Trophoblast cell (in vitro differentiated cells and primary cell): ENCODE results near the gene SS18.

Experiments
- DNase-seq, 2 donors: peaks; one replicate each; pipeline ENCODE4 v3.0.0-alpha.2; 2016
- H2AFZ ChIP-seq: 2 replicates; pipeline ENCODE4 v1.6.1; 2013; ENCODE audit warnings: low read length, moderate library complexity, mild to moderate bottlenecking; ENCODE audit not compliant: insufficient read depth, poor library complexity
- H2AK5ac ChIP-seq: 2 replicates; pipeline ENCODE4 v1.6.1; 2013; ENCODE audit warnings: mild to moderate bottlenecking, low read length
- H2BK120ac ChIP-seq: 2 replicates; pipeline ENCODE4 v1.6.1; 2013; ENCODE audit warnings: low read length, mild to moderate bottlenecking, moderate library complexity; ENCODE audit not compliant: insufficient read depth, poor library complexity
- H2BK12ac ChIP-seq: 2 replicates; pipeline ENCODE4 v1.6.1; 2013; ENCODE audit warnings: mild to moderate bottlenecking, low read length, moderate library complexity
- H2BK5ac ChIP-seq: 2 replicates; pipeline ENCODE4 v1.6.1; 2013; ENCODE audit warnings: low read length, low read depth, moderate library complexity, mild to moderate bottlenecking; ENCODE audit not compliant: poor library complexity
- H3K14ac ChIP-seq: 2 replicates; pipeline ENCODE4 v1.6.1; 2013; ENCODE audit warnings: mild to moderate bottlenecking, low read length
- H3K18ac ChIP-seq: 2 replicates; pipeline ENCODE4 v1.6.1; 2013; ENCODE audit warnings: mild to moderate bottlenecking, low read length
- H3K23ac ChIP-seq: 2 replicates; pipeline ENCODE4 v1.6.1; 2013; ENCODE audit warnings: low read length
- H3K27ac ChIP-seq: 2 replicates; pipeline ENCODE4 v1.5.1; 2013; ENCODE audit warnings: low read depth, mild to moderate bottlenecking, inconsistent platforms, low read length, moderate library complexity
- H3K27me3 ChIP-seq: 2 replicates; pipeline ENCODE4 v1.6.1; 2013; ENCODE audit warnings: inconsistent platforms, mild to moderate bottlenecking, low read length, moderate library complexity; ENCODE audit not compliant: insufficient read depth
- H3K36me3 ChIP-seq, 2 experiments: 1 replicate in 1 of 2; 2 replicates in 1 of 2; pipeline ENCODE4 v1.6.1; 2013; ENCODE audit warnings: low read length in 2 of 2, mild to moderate bottlenecking in 2 of 2, moderate library complexity in 1 of 2; ENCODE audit not compliant: insufficient read depth in 2 of 2, control insufficient read depth in 1 of 2
- H3K4ac ChIP-seq: 2 replicates; pipeline ENCODE4 v1.6.1; 2013; ENCODE audit warnings: low read depth, mild to moderate bottlenecking, low read length, moderate library complexity
- H3K4me1 ChIP-seq, 2 experiments: 1 replicate in 1 of 2; 2 replicates in 1 of 2; pipeline ENCODE4 v1.6.1; 2013; ENCODE audit warnings: low read length in 2 of 2, mild to moderate bottlenecking in 2 of 2, moderate library complexity in 1 of 2; ENCODE audit not compliant: insufficient read depth in 2 of 2, control insufficient read depth in 1 of 2
- H3K4me2 ChIP-seq: 2 replicates; pipeline ENCODE4 v1.6.1; 2013; ENCODE audit warnings: inconsistent platforms, mild to moderate bottlenecking, low read length, moderate library complexity
- H3K4me3 ChIP-seq: 2 replicates; pipeline ENCODE4 v1.5.1; 2013; ENCODE audit warnings: mild to moderate bottlenecking, low read depth, low read length, inconsistent platforms
- H3K79me1 ChIP-seq: one replicate; pipeline ENCODE4 v1.6.1; 2013; ENCODE audit warnings: low read length
- H3K79me2 ChIP-seq: 2 replicates; pipeline ENCODE4 v1.6.1; 2013; ENCODE audit warnings: low read length, mild to moderate bottlenecking; ENCODE audit not compliant: control insufficient read depth, insufficient read depth, poor library complexity
- H3K9ac ChIP-seq: 2 replicates; pipeline ENCODE4 v1.6.1; 2013; ENCODE audit warnings: mild to moderate bottlenecking, low read length
- H3K9me3 ChIP-seq: 2 replicates; pipeline ENCODE4 v1.6.1; 2013; ENCODE audit warnings: low read depth, mild to moderate bottlenecking, control low read depth, inconsistent platforms, low read length; ENCODE audit not compliant: insufficient read depth
- H4K12ac ChIP-seq: 2 replicates; pipeline ENCODE4 v1.6.1; 2013; ENCODE audit warnings: low read depth, mild to moderate bottlenecking, low read length, moderate library complexity
- H4K8ac ChIP-seq: 2 replicates; pipeline ENCODE4 v1.6.1; 2013; ENCODE audit warnings: low read depth, mild to moderate bottlenecking, low read length, moderate library complexity
- H4K91ac ChIP-seq: one replicate; pipeline ENCODE4 v1.6.1; 2013; ENCODE audit warnings: low read depth, mild to moderate bottlenecking, low read length, moderate library complexity
- WGBS: extraction: QIAGEN DNeasy Blood & Tissue Kit; methylation state at CpG from one replicate; pipeline ENCODE4 v1.1.7; 2013; ENCODE audit warnings: missing lambda C conversion rate; ENCODE audit not compliant: insufficient read length, insufficient coverage; ENCODE audit errors: extremely low coverage; 5-methylcytosine and 5-hydroxymethylcytosine counted together

SS18 gene

DNA sequence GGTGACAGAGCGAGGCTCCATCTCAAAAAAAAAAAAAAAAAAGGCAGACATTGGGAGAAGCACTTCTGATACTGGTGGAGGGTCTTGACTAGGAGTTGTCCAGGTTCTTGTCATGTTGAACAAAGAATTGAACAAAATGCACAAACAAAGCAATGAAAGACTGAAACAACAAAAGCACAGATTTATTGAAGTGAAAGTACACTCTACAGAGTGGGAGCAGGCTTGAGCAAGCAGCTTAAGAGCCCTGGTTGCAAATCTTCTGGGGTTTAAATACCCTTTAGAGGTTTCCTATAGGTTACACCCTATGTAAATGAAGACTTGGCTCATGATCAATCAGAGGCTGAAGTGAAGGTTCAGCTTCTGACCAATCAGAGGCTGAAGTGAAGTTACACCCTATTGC lies 6.4 kb upstream of the SS18 start:
- no peaks in the 10 kb centered on the region for H3K36me3 ChIP-seq
- no peak overlapping the region for H3K4ac ChIP-seq
- no peak overlapping the region for H2BK120ac ChIP-seq
- WGBS, result no CpG with 5 or more reads among the region's 1 CpG
- H3K79me1 ChIP-seq, result no peaks in the 10 kb centered on the region
- H4K12ac ChIP-seq, result no peak overlapping the region
- no peak overlapping the region for H3K27ac ChIP-seq
- H3K9ac ChIP-seq, result no peak overlapping the region
- H3K79me2 ChIP-seq, result no peaks in the 10 kb centered on the region
- no peak overlapping the region for H3K4me3 ChIP-seq
- no peak overlapping the region for H3K18ac ChIP-seq
- H3K14ac ChIP-seq, result no peak overlapping the region
- no peaks in the 10 kb centered on the region for H3K27me3 ChIP-seq
- no peak for DNase-seq
- H3K4me2 ChIP-seq, result no peak overlapping the region
- H2BK5ac ChIP-seq, result no peak overlapping the region
- no peak overlapping the region for H2AFZ ChIP-seq
- H3K4me1 ChIP-seq, result no peaks in the 10 kb centered on the region
- no peak overlapping the region for H4K8ac ChIP-seq
- H2AK5ac ChIP-seq, result no peak overlapping the region
- no peak overlapping the region for H2BK12ac ChIP-seq
- H4K91ac ChIP-seq, result no peak overlapping the region
- no peak overlapping the region for H3K23ac ChIP-seq
- no peaks in the 10 kb centered on the region for H3K9me3 ChIP-seq

DNA sequence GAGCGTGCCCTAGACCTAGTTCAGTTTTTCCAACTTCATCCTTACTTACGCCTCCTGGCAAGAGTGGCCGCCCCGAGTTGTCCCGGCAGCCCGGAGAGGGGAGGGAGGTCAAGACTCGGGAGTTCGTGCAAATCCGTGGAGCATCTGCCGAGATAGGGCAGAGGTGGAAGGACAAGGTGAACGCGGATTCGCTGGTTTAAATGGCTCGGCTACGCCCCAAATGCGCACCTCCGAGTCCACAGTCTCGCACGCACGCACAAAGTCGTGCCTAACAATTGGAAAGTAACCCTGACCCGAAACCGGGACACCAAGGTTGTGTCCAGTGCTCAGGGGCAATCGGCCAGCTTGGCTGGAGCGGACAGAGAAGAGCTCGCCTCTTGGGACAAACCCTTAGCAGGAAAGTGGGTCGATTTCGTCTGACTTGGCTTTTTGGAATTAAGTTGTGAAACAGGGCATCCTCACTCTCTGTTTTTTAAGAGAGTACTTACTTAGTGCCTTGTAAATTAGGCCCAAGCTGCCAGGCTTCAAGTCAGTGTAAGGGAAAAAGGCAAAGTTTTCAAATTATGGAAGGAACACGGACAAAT lies 726 bp upstream of the SS18 start:
- Histone ChIP-seq H3K9me3 (no peaks in the 10 kb centered on the region), H4K91ac (peak overlapping the region; percentile 78), H3K79me2 (peaks cover 19% of the 10 kb centered on the region), H3K4me3 (peak overlapping the region; percentile 97), H3K23ac (no peak overlapping the region), H4K12ac (peak overlapping the region; percentile 78), H3K4me2 (peak overlapping the region; percentile 62), H4K8ac (peak overlapping the region; percentile 81), H3K4me1 (peaks cover 0 to 2% of the 10 kb centered on the region in 2 experiments), H2AK5ac (no peak overlapping the region), H3K14ac (peak overlapping the region; percentile 80), H3K9ac (peak overlapping the region; percentile 55), H2AFZ (peak overlapping the region; percentile 21), H3K27me3 (no peaks in the 10 kb centered on the region), H2BK12ac (no peak overlapping the region), H3K79me1 (peaks cover 17% of the 10 kb centered on the region), H3K27ac (peak overlapping the region; percentile 95), H2BK5ac (peak overlapping the region; percentile 87), H3K18ac (peak overlapping the region; percentile 82), H2BK120ac (peak overlapping the region; percentile 82), H3K36me3 (peaks cover 0 to 3% of the 10 kb centered on the region in 2 experiments), H3K4ac (peak overlapping the region; percentile 61)
- WGBS, result no CpG with 5 or more reads among the region's 29 CpGs
- peak; percentile 77 to 79 for DNase-seq

DNA sequence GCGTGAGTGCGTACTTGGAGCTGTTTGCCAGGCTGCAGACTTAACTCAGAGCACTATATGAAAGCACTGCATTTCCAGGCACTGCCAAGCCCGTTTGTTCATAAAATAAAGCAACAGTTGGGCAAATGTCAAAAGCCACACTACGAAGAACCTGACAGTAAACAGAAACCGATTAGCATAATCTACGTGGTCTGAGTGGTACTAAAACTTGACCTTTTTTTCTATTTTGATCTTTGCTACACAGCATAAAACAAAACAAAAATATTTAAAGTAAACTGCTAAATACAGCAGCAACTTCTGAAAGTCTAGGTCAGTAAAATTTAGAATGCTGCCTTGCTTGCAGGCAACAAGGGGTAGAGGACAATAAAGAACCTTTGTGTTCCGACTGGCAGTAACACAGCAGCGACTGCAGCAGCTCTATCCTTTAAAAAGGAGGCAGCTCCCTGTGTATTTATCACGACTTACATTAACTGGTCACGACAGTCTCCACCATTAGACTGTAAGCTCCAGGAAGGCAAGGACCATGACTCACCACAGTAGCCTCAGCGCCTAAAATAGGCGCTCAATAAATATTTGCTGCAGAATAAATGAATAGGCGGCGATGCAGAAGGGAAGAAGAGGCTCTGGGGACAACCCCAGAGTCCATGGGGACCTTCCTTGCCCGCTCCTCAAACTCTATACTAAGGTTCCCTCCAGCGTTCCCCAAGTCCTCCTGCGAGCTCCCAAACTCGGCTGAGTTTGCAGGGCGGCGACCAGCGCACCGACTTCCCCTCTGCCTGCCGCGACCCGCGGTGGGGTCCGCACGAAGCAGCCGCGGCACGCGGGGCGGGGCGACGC lies 902 bp downstream of the SS18 start:
- Histone ChIP-seq H3K4me2 (peak overlapping the region; percentile 93), H4K91ac (no peak overlapping the region), H3K36me3 (peaks cover 2 to 7% of the 10 kb centered on the region in 2 experiments), H3K18ac (peak overlapping the region; percentile 92), H3K79me1 (peaks cover 17% of the 10 kb centered on the region), H2AFZ (peak overlapping the region; percentile 6), H3K79me2 (peaks cover 19% of the 10 kb centered on the region), H3K9me3 (no peaks in the 10 kb centered on the region), H2AK5ac (no peak overlapping the region), H4K12ac (peak overlapping the region; percentile 35), H3K27ac (peak overlapping the region; percentile 95), H3K9ac (peak overlapping the region; percentile 91), H2BK12ac (no peak overlapping the region), H2BK5ac (peak overlapping the region; percentile 90), H3K4me3 (peak overlapping the region; percentile 97), H2BK120ac (peak overlapping the region; percentile 8), H3K4me1 (peaks cover 0 to 2% of the 10 kb centered on the region in 2 experiments), H4K8ac (peak overlapping the region; percentile 82), H3K4ac (peak overlapping the region; percentile 97), H3K27me3 (no peaks in the 10 kb centered on the region), H3K23ac (no peak overlapping the region), H3K14ac (peak overlapping the region; percentile 88)
- WGBS, result no CpG with 5 or more reads among the region's 35 CpGs
- peak in 1 of 2 donors; percentile 32 for DNase-seq

DNA sequence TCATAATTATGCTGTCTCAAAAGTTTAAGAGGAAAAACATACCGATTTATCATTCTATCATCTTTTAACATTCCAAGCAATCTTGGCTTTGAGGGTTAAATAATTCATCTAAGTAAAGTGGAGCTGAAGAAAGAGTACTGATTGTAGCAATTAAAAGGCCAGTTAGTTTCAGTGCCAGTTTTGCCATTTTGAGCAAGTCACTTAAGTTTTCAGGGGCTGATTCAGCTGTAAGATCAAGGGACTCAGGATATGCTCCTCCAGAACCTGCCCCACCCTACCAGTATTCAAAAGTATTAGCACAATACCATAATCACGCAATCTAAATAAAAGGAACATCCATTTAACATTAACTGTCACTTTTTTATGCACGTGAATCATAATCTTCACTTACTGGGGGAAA lies 1.9 kb downstream of the SS18 start:
- no peaks in the 10 kb centered on the region for H3K9me3 ChIP-seq
- peaks cover 0 to 2% of the 10 kb centered on the region in 2 experiments for H3K4me1 ChIP-seq
- H4K91ac ChIP-seq, result no peak overlapping the region
- no peak overlapping the region for H3K9ac ChIP-seq
- H3K18ac ChIP-seq, result no peak overlapping the region
- peaks cover 19% of the 10 kb centered on the region for H3K79me2 ChIP-seq
- no peak overlapping the region for H2AFZ ChIP-seq
- no peak overlapping the region for H2BK12ac ChIP-seq
- no peaks in the 10 kb centered on the region for H3K27me3 ChIP-seq
- no peak overlapping the region for H3K27ac ChIP-seq
- H3K23ac ChIP-seq, result no peak overlapping the region
- peak overlapping the region; percentile 97 for H3K4ac ChIP-seq
- peak overlapping the region; percentile 48 for H3K4me2 ChIP-seq
- WGBS, result no CpG with 5 or more reads among the region's 3 CpGs
- no peak overlapping the region for H4K12ac ChIP-seq
- peaks cover 17% of the 10 kb centered on the region for H3K79me1 ChIP-seq
- H3K14ac ChIP-seq, result no peak overlapping the region
- DNase-seq, result no peak
- no peak overlapping the region for H3K4me3 ChIP-seq
- H4K8ac ChIP-seq, result no peak overlapping the region
- H2BK5ac ChIP-seq, result no peak overlapping the region
- no peak overlapping the region for H2BK120ac ChIP-seq
- H3K36me3 ChIP-seq, result peaks cover 2 to 7% of the 10 kb centered on the region in 2 experiments
- no peak overlapping the region for H2AK5ac ChIP-seq
